Stimulated activated CD8-positive, alpha-beta memory T cell treated with anti-CD3 and anti-CD28 coated beads, Interleukin-7, amount 100 ng/mL, for 1 hour (primary cell): ENCODE measurements around the gene TOE1.
"Not testable (repeated sequence)": the region's sequence is repeated elsewhere in the genome, so short reads cannot be mapped to it uniquely, and the experiment has no call there.

Experiments
- DNase-seq, 2 donors: peaks; one replicate each; pipeline ENCODE4 v3.0.0-alpha.2; 2020; ENCODE audit warnings: low read depth in 2 of 2

Gene TOE1

DNA sequence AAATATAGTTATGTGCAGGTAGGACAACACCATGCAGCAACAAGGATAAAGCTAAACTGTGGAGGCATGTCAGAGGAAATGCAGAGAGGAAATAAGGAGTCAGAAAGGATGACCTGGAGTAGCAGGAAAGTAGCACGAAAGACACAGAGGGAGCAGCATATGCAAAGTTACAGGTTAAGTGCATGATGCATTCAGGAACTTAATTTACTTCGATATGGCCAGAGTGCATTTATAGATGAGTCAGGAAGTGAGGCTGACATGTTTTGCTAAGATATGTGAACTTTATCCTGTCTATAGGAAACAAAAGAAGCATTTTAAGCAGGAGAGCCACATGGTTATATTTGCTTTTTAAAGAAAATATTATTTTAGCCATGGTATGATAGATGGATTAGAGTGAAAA lies 15.7 kb downstream of the TOE1 start:
- no peak for DNase-seq

DNA sequence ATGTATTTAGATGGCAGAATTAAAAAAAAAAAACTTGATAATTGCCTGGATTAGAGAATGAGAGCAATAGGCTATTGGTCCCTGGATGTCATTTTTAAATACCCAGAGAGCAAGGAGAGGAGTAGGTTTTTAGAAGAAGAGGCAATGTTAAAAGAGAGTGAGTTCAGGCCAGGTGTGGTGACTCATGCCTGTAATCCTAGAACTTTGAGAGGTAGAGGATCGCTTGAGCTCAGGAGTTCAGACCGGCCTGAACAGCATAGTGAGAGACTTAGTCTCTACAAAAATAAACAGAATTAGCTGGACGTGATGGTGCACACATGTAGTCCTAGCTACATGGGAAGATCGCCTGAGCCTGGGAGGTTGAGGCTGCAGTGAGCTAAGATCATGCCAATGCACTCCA lies 16.2 kb downstream of the TOE1 start:
- DNase-seq = no peak

DNA sequence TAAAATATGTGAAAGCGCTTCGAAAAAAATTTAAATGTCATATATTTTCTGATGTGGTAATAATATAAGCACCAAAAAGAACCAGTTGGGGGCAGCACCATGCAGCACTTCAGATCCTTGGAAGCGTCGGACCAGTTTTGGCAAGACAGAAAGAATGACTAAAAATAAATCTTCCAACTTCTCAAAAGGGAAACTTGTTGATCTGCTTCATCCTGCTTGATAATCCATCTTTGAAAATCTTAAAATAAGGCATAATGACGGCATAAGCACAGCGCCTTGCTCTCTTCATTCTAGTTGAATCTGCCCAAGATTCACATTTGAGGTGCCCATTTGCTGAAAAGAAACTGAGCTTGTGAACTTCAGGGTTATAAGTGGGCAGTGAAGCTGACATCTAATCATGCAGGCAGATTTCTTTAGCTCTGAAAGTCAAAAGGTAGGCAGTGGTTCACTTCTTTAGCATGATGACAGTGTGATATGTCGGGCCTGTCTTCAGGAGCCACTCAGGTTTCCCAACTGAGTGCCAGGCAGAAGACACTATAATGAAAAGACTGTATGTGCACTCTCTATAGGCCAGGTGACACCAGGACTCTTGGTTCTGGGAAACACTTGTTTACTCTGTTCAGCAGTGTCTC lies 20.0 kb downstream of the TOE1 start:
- peak in 1 of 2 donors; percentile 23 for DNase-seq

DNA sequence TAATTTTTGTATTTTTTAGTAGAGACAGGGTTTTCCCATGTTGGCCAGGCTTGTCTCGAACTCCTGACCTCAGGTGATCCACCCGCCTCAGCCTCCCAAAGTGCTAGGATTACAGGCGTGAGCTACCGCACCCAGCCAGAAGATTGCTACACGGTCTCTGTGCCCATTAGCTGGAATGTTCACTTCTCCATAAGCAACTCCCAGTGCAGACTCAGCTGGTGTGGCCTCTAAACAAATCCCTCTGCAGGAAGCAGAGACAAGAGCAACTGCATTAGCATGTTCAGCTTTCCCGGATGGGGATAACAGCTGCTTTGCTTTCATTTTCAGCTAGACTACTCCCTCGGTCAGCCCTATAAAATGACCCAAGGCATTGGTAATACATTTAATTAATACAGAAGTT lies 21.0 kb downstream of the TOE1 start:
- DNase-seq = not testable (repeated sequence)

DNA sequence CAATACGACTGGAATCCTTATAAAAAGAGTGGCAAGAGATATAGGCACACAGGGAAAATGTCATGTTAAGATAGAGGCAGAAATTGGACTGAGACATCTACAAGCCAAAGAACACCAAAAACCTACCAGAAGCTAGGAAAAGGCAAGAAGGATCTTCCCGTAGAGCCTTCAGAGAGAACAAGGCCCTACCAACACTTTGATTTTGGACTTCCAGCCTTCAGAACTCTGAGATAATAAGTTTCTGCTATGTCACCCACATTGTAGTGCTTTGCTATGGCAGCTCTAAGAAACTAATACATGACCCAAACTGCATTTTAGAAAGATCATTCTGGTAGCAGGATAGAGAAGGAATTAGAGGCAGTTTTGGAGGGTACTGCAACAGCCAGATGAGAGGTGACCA lies 24.3 kb downstream of the TOE1 start:
- DNase-seq = no peak

DNA sequence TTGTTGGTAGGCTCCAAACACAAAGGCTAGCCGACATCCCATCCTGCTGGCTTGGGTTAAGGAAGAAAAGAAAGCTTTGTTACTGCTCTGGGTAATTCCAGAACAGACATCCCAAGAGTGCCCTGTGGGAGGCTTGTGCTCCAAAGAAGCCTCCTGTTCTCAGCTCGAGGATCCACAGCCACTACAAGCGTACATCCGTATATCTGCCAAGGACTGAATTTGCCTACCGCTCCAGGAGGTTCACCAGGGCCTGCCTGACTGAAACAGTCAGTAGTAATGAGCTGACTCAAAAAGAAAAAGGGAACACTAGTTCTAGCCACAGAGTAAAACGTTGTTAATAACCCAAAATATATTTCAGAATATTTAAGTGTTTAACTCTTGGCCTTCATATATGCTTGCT lies 25.1 kb downstream of the TOE1 start:
- DNase-seq = no peak

DNA sequence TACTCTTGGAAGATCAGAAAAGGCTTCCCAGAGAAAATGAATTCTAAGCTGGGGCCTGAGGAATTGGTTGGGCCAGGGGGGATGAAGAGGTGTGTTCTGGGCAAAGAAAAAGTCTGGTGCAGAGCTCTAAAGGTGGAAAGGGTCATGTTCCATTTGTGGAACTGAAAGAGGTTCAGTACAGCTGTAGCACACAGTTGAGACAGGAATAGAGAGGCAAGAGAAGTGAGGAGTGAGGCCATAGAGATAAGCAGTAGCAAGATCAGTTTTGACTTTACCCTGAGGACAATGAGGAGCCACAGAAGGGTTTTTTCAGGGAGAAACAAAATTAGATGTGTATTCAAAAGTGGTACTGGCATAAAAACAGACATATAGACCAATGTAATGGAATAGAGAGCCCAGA lies 30.6 kb downstream of the TOE1 start:
- no peak for DNase-seq

DNA sequence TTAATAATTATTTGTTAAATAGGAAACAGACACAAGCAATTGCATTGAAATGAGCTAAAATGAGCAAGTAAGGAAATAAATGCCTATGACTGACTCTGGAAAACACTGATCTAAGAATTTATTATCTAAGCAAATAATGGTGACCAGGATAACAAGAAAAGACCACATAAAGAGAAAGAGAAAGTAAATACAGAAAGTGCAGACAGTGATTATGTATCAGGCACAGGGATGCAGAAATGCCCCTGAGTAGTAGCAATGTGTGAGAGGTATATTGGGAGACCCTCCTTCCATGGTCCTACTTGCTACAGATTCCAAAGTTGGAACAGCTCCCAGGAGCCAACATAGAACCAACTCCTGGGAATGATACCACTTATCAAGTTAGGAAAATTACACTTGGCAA lies 33.6 kb downstream of the TOE1 start:
- DNase-seq = no peak

DNA sequence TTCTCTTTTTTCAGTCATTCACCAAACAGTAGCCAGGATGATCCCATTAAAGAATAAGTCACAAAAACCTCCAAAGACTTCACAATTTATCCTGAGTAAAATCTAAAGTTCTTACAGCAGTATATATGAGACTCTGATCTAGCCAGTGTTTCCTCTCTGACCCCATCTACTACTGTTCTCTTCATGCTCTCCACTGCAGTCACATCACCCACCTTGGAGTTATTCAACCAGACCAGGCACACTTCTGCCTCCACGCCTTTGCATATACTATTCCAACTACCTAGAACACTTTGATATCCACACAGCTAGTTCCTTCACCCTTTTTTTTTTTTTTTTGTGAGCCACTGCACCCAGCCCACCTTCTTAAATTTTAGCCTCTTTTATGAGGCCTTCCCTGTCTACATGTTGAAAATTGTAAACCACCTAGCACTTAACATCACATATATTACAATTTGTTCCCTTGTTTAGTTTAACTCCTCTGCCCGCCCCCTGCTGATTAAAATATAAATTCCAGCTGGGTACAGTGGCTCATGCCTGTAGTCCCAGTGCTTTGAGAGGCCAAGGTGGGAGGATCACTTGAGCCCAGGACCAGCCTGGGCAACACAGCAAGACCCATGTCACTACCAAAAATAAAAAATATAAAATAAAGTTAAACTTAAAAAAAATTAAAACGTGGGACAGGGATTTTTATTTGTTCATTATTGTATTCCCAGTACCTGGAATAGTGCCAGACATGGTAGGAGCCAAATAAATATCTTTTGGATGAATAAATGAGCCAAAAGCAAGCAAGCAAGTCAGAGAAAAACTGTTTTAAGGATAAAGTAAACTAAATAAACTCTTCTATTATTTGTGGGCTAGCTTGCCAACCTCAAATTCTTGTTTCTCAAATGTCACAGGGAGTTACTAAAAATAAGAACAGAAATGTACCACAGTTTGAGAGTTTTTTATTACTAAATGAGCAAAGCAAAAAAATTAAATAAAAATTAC lies 35.4 kb downstream of the TOE1 start:
- DNase-seq = no peak

DNA sequence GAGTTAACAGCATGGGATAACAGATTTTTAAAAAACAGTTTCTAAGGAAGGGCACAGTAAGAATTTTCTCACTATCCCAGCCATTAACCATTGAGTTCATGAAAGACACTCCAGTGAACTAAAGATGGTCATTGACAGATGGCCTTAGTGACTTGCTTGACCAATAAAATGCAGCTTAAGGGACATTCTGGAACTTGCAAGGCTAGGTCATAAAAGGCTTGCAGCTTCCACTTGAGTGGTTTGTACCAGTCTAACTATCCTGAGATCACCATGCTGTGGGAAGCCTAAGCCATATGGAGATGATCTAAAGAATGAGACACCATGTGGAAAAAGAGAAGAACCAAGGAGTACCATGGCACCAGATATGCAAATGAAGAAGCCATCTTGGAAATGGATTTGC lies 38.2 kb downstream of the TOE1 start:
- no peak for DNase-seq

DNA sequence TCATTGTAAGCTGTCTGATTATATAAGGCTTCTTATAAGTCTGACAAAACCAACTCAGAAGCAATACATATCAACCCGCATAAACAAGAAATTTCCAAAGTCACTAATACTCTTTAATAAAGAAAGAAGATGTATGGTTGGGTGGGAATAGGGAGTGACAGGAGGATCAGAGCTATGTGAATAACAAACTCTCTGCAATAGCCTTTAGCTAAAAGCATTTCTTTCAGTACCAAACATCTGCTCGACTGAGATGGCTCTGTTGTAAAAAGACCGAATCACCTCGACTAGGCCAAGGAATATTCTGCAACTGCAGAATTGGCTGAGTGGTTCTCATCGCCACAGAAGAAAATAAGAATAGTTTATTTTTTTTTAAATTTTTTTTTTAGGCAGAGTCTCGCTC lies 39.6 kb downstream of the TOE1 start:
- DNase-seq = no peak

DNA sequence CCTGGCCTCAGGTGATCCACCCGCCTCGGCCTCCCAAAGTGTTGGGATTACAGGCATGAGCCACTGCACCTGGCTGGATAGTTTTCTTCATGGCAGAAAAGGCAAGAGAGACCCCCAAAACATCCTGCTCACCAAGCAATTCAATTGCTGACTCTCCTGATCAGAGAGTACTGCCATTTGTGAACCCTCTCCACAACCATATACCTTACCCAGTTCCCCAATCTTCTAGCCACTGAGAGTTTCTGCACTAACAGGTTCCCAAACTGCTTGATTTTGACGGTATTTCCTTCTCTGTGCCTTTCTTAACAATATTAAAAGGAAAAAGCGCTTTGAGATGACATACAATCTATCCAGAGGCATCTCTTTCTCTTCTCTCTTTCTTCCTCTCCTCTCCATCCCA lies 40.2 kb downstream of the TOE1 start:
- no peak for DNase-seq

DNA sequence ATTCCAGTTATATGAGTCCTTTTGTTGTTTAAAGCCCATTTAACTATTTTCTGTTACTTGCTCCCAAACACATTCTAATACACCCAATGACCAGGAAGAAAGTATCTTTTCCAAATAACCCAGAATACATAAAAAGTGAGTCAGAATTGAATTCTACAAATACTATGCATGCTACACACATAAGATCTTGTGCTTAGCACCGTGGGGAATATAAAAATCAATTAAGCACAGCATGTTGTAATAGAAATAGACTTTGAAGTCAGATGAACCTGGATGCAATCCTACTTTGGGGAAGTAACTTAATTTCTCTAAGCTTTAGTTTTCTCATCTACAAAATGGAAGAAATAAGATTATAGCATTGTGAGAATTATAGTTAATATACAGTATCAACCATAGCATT lies 40.8 kb downstream of the TOE1 start:
- no peak for DNase-seq

DNA sequence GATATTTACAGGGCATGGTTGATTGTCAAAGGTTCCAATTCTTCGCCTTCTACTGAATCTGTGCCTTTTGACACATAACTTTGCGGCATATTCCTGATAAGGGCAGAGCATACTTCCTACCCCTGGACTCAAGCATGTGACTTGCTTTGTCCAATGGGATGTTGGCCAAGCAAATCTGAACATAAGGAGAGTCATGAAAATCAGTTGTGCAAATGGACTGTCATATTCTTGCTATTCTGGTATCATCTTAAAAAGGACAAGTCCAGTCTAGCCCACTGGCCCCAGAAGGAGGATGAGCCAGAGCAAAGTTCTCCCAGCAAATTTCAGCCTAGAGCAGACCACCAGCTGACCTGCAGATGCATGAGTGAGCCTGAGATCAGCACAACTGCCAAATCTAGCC lies 41.3 kb downstream of the TOE1 start:
- no peak for DNase-seq

DNA sequence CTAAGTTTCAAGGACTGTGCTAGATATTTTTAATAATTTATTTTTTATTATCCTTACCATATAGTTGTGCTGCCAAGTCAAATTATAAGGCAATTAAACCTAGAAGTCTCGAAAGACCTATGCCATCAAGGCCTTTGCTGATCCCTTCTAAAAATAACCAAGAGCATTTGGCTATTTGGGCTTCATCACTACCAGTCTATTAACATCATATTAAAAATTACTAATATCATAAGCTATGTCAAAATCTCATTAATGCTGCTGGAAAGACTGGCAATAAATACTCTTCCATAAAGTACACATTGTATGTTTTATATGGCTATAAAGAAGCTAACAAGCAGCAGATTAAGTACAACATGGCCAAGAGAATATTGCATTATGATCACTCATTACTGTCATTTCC lies 43.2 kb downstream of the TOE1 start:
- no peak for DNase-seq

DNA sequence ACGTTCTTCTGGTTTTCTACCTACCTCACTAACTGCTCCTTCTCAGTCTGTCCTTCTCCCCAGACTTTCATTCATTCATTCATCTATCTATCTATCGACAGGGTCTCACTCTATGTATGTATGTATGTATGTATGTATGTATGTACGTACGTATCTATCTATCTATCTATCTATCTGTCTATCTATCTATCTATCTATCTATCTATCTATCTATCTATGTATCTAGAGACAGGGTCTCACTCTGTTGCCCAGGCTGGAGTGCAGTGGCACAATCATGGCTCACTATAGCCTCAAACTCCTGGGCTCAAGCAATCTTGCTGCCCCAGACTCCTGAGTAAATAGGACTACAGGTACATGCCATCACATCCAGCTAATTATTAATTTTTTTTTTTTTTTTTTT lies 44.2 kb downstream of the TOE1 start:
- DNase-seq = not testable (repeated sequence)

DNA sequence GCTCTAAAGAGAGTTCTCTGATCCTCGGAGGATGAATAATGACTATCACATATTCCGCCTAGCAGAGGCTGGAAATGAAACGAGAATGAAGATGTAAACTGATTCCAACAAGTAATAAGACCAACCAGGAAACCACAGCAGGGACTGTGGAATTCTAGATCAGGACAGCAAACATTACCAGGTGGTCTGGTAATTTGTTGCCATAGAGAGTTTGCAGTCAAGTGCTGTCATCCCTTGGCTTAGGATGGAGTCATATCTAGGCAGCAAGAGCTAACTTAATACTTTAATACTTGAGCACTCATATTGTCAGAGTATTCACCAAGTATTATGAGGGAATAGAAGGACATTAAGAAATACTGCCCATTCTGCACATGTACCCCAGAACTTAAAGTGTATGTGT lies 45.3 kb downstream of the TOE1 start:
- no peak for DNase-seq

DNA sequence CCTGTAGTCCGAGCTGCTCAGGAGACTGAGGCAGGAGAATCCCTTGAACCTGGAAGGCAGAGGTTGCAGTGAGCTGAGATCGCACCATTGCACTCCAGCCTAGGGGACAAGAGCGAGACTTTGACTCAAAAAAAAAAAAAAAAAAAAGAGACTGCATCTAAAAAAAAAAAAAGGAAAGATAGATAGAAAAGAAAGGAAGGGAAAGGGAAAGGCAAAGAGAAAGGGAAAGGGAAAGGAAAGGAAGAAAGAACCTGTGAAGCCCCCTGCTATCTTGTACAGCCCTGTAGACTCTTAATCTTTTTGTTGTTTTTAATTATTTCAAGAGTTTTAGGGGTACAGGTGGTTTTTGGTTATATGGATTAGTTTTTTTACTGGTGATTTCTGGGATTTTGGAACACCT lies 46.2 kb downstream of the TOE1 start:
- no peak for DNase-seq
